GM10266 (cell line): ENCODE data around the gene MVK.

Source experiments
- DNase-seq: peaks from one replicate; pipeline ENCODE4 v3.0.0; 2012; ENCODE audit errors: extremely low spot score
- CTCF ChIP-seq: IDR thresholded peaks from 2 replicates; pipeline ENCODE4 v1.5.1; 2012; ENCODE audit warnings: mild to moderate bottlenecking, low read depth; ENCODE audit not compliant: control insufficient read depth, insufficient read depth; ENCODE audit errors: missing control alignments

Gene MVK

DNA sequence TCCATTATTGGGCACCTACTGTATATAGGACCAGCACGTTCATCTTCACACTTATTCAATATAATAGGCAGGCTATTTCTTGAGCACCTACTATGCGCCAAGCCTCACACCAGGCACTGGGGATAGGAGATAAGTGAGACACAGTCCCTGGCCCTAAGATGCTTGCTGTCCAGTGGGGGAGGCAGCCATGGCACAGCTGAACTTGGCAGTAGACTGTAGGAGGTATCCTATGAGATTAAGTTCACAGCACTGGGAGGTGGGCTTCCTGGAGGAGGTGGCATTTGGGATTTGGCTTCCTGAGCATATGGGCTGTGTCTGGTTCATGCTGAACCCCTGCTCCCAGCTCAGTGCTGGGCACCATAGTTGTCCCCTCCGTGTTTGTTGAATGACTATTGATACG is 65.1 kb downstream of the MVK start:
- no peak for TF ChIP-seq CTCF
- no peak for DNase-seq

DNA sequence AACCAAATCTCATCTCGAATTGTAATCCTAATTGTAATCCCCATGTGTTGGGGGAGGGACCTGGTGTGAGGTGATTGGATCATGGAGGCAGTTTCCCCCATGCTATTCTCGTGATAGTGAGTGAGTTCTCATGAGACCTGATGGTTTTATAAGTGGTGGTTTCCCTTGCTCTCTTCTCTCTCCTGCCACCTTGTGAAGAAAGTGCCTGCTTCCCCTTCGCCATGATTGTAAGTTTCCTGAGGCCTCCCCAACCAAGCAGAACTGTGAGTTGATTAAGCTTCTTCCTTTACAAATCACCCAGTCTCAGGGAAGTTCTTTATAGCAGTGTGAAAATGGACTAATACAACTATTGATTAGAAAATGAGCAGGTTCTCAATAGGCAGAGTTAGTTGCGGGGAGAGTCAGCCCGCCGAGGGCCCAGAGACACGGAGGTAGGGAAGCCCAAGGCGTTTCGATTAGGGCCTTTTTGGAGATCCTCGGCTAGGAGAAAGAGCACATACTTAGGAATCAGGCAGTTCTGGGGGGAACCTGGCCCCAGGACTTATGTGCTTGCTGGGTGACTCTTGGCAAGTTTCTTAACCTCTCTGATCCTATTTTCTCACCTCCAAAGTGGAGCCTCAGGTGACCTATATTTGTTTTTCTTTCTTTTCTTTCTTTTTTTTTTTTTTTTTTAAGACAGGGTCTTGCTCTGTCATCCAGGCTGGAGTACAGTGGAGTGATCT is 65.7 kb downstream of the MVK start:
- no peak for DNase-seq
- no peak for TF ChIP-seq CTCF

DNA sequence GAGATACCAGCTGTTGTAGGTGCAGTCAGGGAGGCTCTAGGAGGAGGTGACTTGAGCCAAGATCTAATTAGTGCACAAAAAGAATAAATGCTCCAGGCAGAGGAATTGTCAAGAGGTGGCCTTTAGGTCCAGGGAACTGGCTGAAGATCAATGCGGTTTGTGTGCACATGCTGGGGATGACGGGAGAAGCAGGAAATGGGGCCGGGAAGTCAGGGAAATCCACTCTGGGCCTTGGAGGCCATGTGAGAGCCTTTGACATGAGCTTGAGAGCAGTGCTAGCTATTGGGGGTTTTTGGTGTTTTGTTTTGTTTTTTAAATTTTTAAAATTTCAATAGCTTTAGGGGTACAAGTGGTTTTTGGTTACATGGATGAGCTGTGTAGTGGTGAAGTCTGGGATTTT is 67.4 kb downstream of the MVK start:
- DNase-seq: no peak
- no peak for TF ChIP-seq CTCF

- no peak for DNase-seq
- TF ChIP-seq CTCF: no peak
Measured at GRCh38 chr12:109641422-109641821, 67.8 kb downstream of the MVK start.

DNA sequence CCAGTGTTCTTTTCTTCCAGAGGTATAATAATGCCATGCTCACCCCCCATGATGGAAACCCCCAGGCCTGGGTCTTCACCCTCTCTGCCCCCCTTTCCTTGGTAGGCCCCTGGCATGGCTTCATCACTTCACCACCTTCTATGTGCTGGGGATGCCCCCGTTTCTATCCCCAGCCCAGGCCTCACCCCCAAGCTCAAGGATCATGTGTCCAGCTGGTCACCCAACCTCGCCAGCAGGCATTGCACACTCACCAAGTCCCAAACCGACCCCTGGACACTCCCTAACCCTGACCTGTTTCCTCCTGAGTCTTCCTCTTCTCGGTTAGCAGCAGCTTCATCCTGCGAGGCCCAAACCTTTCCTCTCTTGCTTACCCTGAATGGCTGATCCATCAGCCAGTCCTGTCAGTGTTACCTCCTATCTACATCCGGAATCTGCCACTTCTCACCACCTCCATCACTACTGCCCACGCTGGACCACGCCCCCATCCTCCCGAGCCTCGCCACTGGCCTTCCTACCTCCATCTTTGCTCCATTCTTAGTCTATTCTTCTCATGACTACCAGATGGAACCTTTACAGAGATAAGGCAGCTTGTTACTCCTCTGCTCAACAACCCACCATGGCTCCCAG is 69.0 kb downstream of the MVK start:
- no peak for TF ChIP-seq CTCF
- DNase-seq: no peak

GRCh38 chr12:109645194-109645593 is 71.6 kb downstream of the MVK start:
- TF ChIP-seq CTCF: no peak
- no peak for DNase-seq

GRCh38 chr12:109645708-109646107 is 72.1 kb downstream of the MVK start:
- no peak for TF ChIP-seq CTCF
- no peak for DNase-seq
